Kidney (tissue), 14 donors: Measurements from ENCODE around the gene PSPN. TPM values are rescaled to one million over a fixed set of nuclear protein-coding genes. Genes with fewer than 3 reads are reported as not detected.

Source experiments
- DNase-seq, 5 donors: peaks; one replicate each; pipeline ENCODE4 v3.0.0-alpha.2; 2013 to 2020
- FAIRE-seq: peaks from 2 replicates; lab custom pipeline; 2012; peaks lifted over from hg19 to GRCh38; lab: Jason Lieb, UNC
- H3K27ac ChIP-seq, 2 donors: one replicate each; pipeline ENCODE4 v1.7.0; 2013; ENCODE audit warnings: low read depth in 2 of 2, low read length in 2 of 2, inconsistent platforms in 1 of 2
- H3K27me3 ChIP-seq: one replicate; pipeline ENCODE4 v1.7.1; 2013; ENCODE audit warnings: low read length, inconsistent platforms; ENCODE audit not compliant: control insufficient read depth, insufficient read depth
- H3K36me3 ChIP-seq, 3 donors: one replicate each; pipeline versions ENCODE4 v1.7.0 to v1.7.1; 2013; ENCODE audit warnings: low read length in 3 of 3, control low read depth in 1 of 3, inconsistent platforms in 1 of 3; ENCODE audit not compliant: insufficient read depth in 3 of 3, control insufficient read depth in 2 of 3
- H3K4me1 ChIP-seq, 3 donors: one replicate each; pipeline versions ENCODE4 v1.7.0 to v1.7.1; 2013; ENCODE audit warnings: low read length in 3 of 3, inconsistent platforms in 1 of 3, low read depth in 1 of 3; ENCODE audit not compliant: control insufficient read depth in 2 of 3, insufficient read depth in 2 of 3
- H3K4me3 ChIP-seq, 3 donors: one replicate each; pipeline versions ENCODE4 v1.7.0 to v1.8.1; 2013; ENCODE audit warnings: low read length in 3 of 3, control low read depth in 1 of 3, inconsistent platforms in 1 of 3
- H3K9ac ChIP-seq, 3 donors: one replicate each; pipeline versions ENCODE4 v1.7.0 to v1.7.1; 2013; ENCODE audit warnings: low read length in 3 of 3, control low read depth in 1 of 3, inconsistent platforms in 1 of 3
- H3K9me3 ChIP-seq, 3 donors: one replicate each; pipeline versions ENCODE4 v1.7.0 to v1.7.1; 2013; ENCODE audit warnings: low read length in 3 of 3, control low read depth in 1 of 3, inconsistent platforms in 1 of 3; ENCODE audit not compliant: control insufficient read depth in 2 of 3, insufficient read depth in 1 of 3
- CTCF ChIP-seq: IDR thresholded peaks from 3 replicates; pipeline ENCODE4 v1.5.1; 2012; ENCODE audit warnings: mild to moderate bottlenecking, moderate library complexity, borderline replicate concordance; ENCODE audit not compliant: insufficient read depth; ENCODE audit errors: extremely low read depth
- intact Hi-C: fragments of 100-400 bp; cut with DNase I; formaldehyde crosslinking; loops from one replicate; pipeline ENCODE4 v1.11.1; 2022
- microRNA-seq: library from miRNA; unstranded; fragments of <30 nt; microRNA quantifications from one replicate; pipeline ENCODE4 v1.2.0, GENCODE V29; 2020
- polyA plus RNA-seq: library from polyadenylated mRNA; stranded (reverse); fragments of 350-450 nt; fragmentation: Illumina TruSeq; extraction: RNeasy Lipid Tissue Mini Kit (QIAGEN cat#74804); gene quantifications from one replicate; pipeline ENCODE4 v1.2.3, GENCODE V29; 2014; ENCODE audit warnings: low read depth, low replicate concordance; ENCODE audit not compliant: insufficient read depth
- total RNA-seq: library from RNA; stranded (reverse); fragmentation: NEBNext Ultra II Directional; extraction: Animal tissue kit (Norgen Biotek cat#: 25700); gene quantifications from one replicate; pipeline ENCODE4 v1.2.1, GENCODE V29; 2021
- donor health status: control.
- donor health status: control.
- donor health status: control.
- donor health status: control.
- donor health status: control.
- donor health status: DM: yes; HTN: yes; CAD: no.
- donor health status: Normal renal cell carcinoma (clear cell type).

Gene PSPN
- total and polyA plus RNA-seq, 2 donors from 2014 or later = 1.9 to 2.0 TPM

- FAIRE-seq (no peak), DNase-seq (no peak)
- H3K9me3 ChIP-seq = no peaks in the 10 kb centered on the region
- no peaks in the 10 kb centered on the region for H3K36me3 ChIP-seq
- no peak within 1 kb of the TSS for H3K9ac ChIP-seq
- H3K27me3 ChIP-seq = no peaks in the 10 kb centered on the region
- no peak within 1 kb of the TSS for H3K4me3 ChIP-seq
- TF ChIP-seq CTCF = no peak
- intact Hi-C loops = no loop called here
- no peak within 1 kb of the TSS for H3K27ac ChIP-seq
- no peaks in the 10 kb centered on the region for H3K4me1 ChIP-seq
Observed at GRCh38 chr19:6333439-6333838, 42.3 kb downstream of the PSPN start, which contains the start of gene ACER1. ACER1 (minus strand) TSS chr19:6333612; CDS start chr19:6333551, 61 bp downstream.

GRCh38 chr19:6326815-6327214, 48.9 kb downstream of the PSPN start:
- Histone ChIP-seq H3K4me3 (no peak overlapping the region), H3K4me1 (no peaks in the 10 kb centered on the region), H3K9ac (no peak overlapping the region), H3K36me3 (no peaks in the 10 kb centered on the region), H3K27ac (no peak overlapping the region), H3K9me3 (no peaks in the 10 kb centered on the region), H3K27me3 (no peaks in the 10 kb centered on the region)
- FAIRE-seq = no peak
- intact Hi-C loops = no loop called here
- no peak for DNase-seq
- TF ChIP-seq CTCF = no peak

DNA sequence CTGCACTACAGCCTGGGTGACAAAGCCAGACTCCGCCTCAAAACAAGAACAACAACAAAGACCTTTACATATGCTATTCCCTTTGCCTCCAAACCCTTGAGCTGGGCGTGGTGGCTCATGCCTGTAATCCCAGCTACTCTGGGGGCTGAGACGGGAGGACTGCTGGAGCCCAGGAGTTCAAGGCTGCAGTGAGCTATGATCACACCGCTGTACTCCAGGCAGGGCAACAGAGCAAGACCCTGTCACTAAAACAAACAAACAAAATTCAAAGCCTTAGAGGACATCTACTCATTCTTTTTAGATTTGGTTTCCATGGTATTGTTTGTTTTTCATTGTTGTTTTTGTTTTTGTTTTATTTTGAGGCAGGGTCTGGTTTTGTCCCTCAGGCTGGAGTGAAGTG, 50.1 kb downstream of the PSPN start:
- TF ChIP-seq CTCF = no peak

More for the DNA sequence above, 50.1 kb downstream of the PSPN start:
- Histone ChIP-seq H3K4me1 (no peaks in the 10 kb centered on the region), H3K9ac (no peak overlapping the region), H3K27ac (no peak overlapping the region), H3K4me3 (no peak overlapping the region), H3K27me3 (no peaks in the 10 kb centered on the region), H3K36me3 (no peaks in the 10 kb centered on the region), H3K9me3 (no peaks in the 10 kb centered on the region)
- FAIRE-seq (no peak), DNase-seq (no peak)
- intact Hi-C loops = no loop called here

Small RNA genes within 50 kb of the gene (microRNA-seq; reads per million reads assigned to microRNA genes)
- gene MIR3940 = 2.4 reads per million
- gene MIR6790 = not detected
- gene MIR6885 = not detected

Other genes with a start within 250 kb of the PSPN start
- not detected for gene ACSBG2, start 240.3 kb downstream of the PSPN start, total RNA-seq
- 2.1 TPM for gene ACSBG2, start 240.3 kb downstream of the PSPN start, polyA plus RNA-seq
- 53.2 TPM for gene MLLT1, start 96.0 kb downstream of the PSPN start, total RNA-seq
- gene MLLT1, start 96.0 kb downstream of the PSPN start, polyA plus RNA-seq = 32.0 TPM
- not detected for gene ACER1, start 42.3 kb downstream of the PSPN start, total RNA-seq
- gene ACER1, start 42.3 kb downstream of the PSPN start, polyA plus RNA-seq = not detected
- gene CLPP, start 14.4 kb downstream of the PSPN start, total RNA-seq = 63.7 TPM
- 104 TPM for gene CLPP, start 14.4 kb downstream of the PSPN start, polyA plus RNA-seq
- 70.3 TPM for gene ALKBH7, start 3.1 kb downstream of the PSPN start, total RNA-seq
- gene ALKBH7, start 3.1 kb downstream of the PSPN start, polyA plus RNA-seq = 175 TPM
- gene GTF2F1, start 17.2 kb upstream of the PSPN start, total RNA-seq = 61.7 TPM
- 44.1 TPM for gene GTF2F1, start 17.2 kb upstream of the PSPN start, polyA plus RNA-seq
- gene KHSRP, start 48.9 kb upstream of the PSPN start, total RNA-seq = 175 TPM
- gene KHSRP, start 48.9 kb upstream of the PSPN start, polyA plus RNA-seq = 52.9 TPM
- 0.28 TPM for gene SLC25A41, start 57.8 kb upstream of the PSPN start, total RNA-seq
- 0.69 TPM for gene SLC25A41, start 57.8 kb upstream of the PSPN start, polyA plus RNA-seq
- gene SLC25A23, start 83.9 kb upstream of the PSPN start, total RNA-seq = 76.6 TPM
- 69.2 TPM for gene SLC25A23, start 83.9 kb upstream of the PSPN start, polyA plus RNA-seq
- gene CRB3, start 88.3 kb upstream of the PSPN start, total RNA-seq = 58.2 TPM
- gene CRB3, start 88.3 kb upstream of the PSPN start, polyA plus RNA-seq = 51.9 TPM
- gene DENND1C, start 105.9 kb upstream of the PSPN start, total RNA-seq = 8.2 TPM
- 2.6 TPM for gene DENND1C, start 105.9 kb upstream of the PSPN start, polyA plus RNA-seq
- gene TUBB4A, start 126.4 kb upstream of the PSPN start, total RNA-seq = 4.4 TPM
- 11.3 TPM for gene TUBB4A, start 126.4 kb upstream of the PSPN start, polyA plus RNA-seq
- 1.1 TPM for gene TNFSF9, start 155.1 kb upstream of the PSPN start, total RNA-seq
- gene TNFSF9, start 155.1 kb upstream of the PSPN start, polyA plus RNA-seq = 0.62 TPM
- gene CD70, start 215.2 kb upstream of the PSPN start, total RNA-seq = 0.76 TPM
- gene CD70, start 215.2 kb upstream of the PSPN start, polyA plus RNA-seq = not detected